Heart left ventricle (tissue), 16 donors: ENCODE data around the gene PDGFC. TPM values are rescaled to one million over a fixed set of nuclear protein-coding genes. Genes with fewer than 3 reads are reported as not detected.

ENCODE experiments used
- ATAC-seq, 4 donors: fragments of 200-7000 bp; cut with Tn5 transposase; one replicate each; pipeline ENCODE4 v1.9.1; 2020 to 2022; ENCODE audit warnings: moderate library complexity in 4 of 4, mild to moderate bottlenecking in 3 of 4, moderate number of reproducible peaks in 1 of 4
- DNase-seq, 5 donors: peaks; one replicate each; pipeline ENCODE4 v3.0.0-alpha.2; 2020
- H3K27ac ChIP-seq, 12 donors: fragments of 200-600 bp; sonication (generic) in 4 of 12; one replicate each; pipeline versions ENCODE4 v1.5.0 to v1.8.0; 2016 to 2022; ENCODE audit warnings: mild to moderate bottlenecking in 2 of 12
- H3K27me3 ChIP-seq, 9 donors: fragments of 200-600 bp; sonication (generic) in 2 of 9; one replicate each; pipeline versions ENCODE4 v1.5.1 to v1.8.0; 2016 to 2022; ENCODE audit warnings: mild to moderate bottlenecking in 3 of 9
- H3K36me3 ChIP-seq, 9 donors: fragments of 200-600 bp; sonication (generic) in 2 of 9; one replicate each; pipeline versions ENCODE4 v1.5.0 to v1.8.0; 2018 to 2022; ENCODE audit warnings: mild to moderate bottlenecking in 2 of 9
- H3K4me1 ChIP-seq, 12 donors: fragments of 200-600 bp; sonication (generic) in 4 of 12; one replicate each; pipeline versions ENCODE4 v1.5.0 to v1.8.0; 2016 to 2022; ENCODE audit warnings: mild to moderate bottlenecking in 3 of 12
- H3K4me3 ChIP-seq, 12 donors: fragments of 200-600 bp; sonication (generic) in 4 of 12; one replicate each; pipeline versions ENCODE4 v1.5.0 to v1.8.0; 2017 to 2022; ENCODE audit warnings: mild to moderate bottlenecking in 9 of 12, moderate library complexity in 4 of 12
- H3K9me3 ChIP-seq, 12 donors: fragments of 200-600 bp; sonication (generic) in 4 of 12; one replicate each; pipeline versions ENCODE4 v1.5.0 to v1.8.0; 2016 to 2022; ENCODE audit warnings: mild to moderate bottlenecking in 1 of 12
- POLR2A ChIP-seq, 2 donors: fragments of 450-650 bp; IDR thresholded peaks; one replicate each; pipeline ENCODE4 v1.6.1; 2017; ENCODE audit warnings: antibody characterized with exemption in 2 of 2, mild to moderate bottlenecking in 2 of 2, moderate library complexity in 2 of 2
- WGBS, 4 donors: extraction: QIAGEN DNeasy Blood & Tissue Kit in 2 of 4; methylation state at CpG; one replicate each; pipeline versions ENCODE4 v1.1.5 to v1.1.7; 2013 to 2018; 5-methylcytosine and 5-hydroxymethylcytosine counted together
- intact Hi-C, 10 donors: fragments of 100-400 bp; cut with DNase I; formaldehyde crosslinking; loops; one replicate each; pipeline versions ENCODE4 v1.11.1 to v1.14.2; 2022
- polyA plus RNA-seq, 2 donors: library from polyadenylated mRNA; stranded (reverse); fragments of 200-250 nt; gene quantifications; one replicate each; pipeline ENCODE4 v1.2.3, GENCODE V29; 2013
- total RNA-seq, 9 donors: library from RNA; depleted of rRNA in 2 of 9; stranded (reverse); fragments of >200 nt in 2 of 9; fragmentation: NEBNext Ultra II Directional in 3 of 9; extraction: Animal tissue kit (Norgen Biotek cat#: 25700) in 3 of 9; gene quantifications; one replicate each; pipeline versions ENCODE4 v1.1.0 to v1.2.4, GENCODE V29; 2016 to 2023
- TF ChIP-seq, protein P1 (sequence below), 12 donors: fragments of 200-600 bp; sonication (generic) in 4 of 12; IDR thresholded peaks; one replicate each; pipeline versions ENCODE4 v1.5.0 to v1.8.0; 2018 to 2022; ENCODE audit warnings: antibody characterized with exemption in 12 of 12, mild to moderate bottlenecking in 5 of 12
- donor health status: ischemic (EF 13 %, LVEDD 7.1; RV severe dilation, severe dysfunction).
- donor health status: healthy with polysubstance abuse.
- donor health status: DM: no; HTN: yes; CAD: no.
- donor health status: DM: no; HTN: no; CAD: no.
- donor health status: ischemic (EF 25% LVEDD 6.9; RV normal size, moderate dysfunction).
- donor health status: ischemic (EF 25% LVEDD 5.7; RV mildly dilated, moderate dysfunction).
- donor health status: healthy.
- donor health status: DM: yes; HTN: yes; CAD: no.
- donor health status: ischemic (EF 35%, LVEDD 5.7; RV mildly dilated, moderate dysfunction).
- donor health status: nonischemic (EF 11% LVEDD 7.7; RV severe dilation, severe dysfunction).
- donor health status: DM: yes; HTN: yes; CAD: no.
- donor health status: PGD.
- donor health status: ischemic (EF 29% LVEDD 5.4; RV normal size, mild dysfunction).
- donor health status: nonischemic (EF 23%, LVEDD 6.1; RV moderate dilation, normal function).

PDGFC gene
- total and polyA plus RNA-seq, 11 donors: 2.5 to 29.6 (median 12.2) TPM

DNA sequence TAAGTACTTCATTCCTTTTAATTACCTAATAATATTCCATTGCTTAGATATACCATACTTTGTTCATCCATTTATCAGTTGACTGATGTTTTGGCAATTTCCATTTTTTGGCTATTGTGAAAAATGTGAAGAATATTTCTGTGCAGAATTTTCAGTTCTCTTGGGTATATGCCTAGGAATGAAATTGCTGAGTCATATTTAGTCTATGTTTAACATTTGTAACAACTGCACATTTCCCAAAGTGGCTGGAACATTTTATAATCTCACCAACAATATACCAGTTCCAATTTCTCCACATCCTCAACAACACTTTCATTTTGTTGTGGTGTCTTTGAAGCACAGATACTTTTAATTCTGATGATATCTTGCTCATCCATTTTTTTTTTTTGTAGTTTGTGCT lies 215.5 kb downstream of the PDGFC start:
- Histone ChIP-seq H3K36me3 (no peaks in the 10 kb centered on the region), H3K4me3 (no peak overlapping the region), H3K4me1 (no peaks in the 10 kb centered on the region), H3K9me3 (no peaks in the 10 kb centered on the region), H3K27ac (no peak overlapping the region), H3K27me3 (no peaks in the 10 kb centered on the region)
- intact Hi-C loops: no loop called here
- ATAC-seq: no peak
- TF ChIP-seq POLR2A (IDR thresholded peaks at IDR 0.05): no peak
- TF ChIP-seq, protein P1, sequence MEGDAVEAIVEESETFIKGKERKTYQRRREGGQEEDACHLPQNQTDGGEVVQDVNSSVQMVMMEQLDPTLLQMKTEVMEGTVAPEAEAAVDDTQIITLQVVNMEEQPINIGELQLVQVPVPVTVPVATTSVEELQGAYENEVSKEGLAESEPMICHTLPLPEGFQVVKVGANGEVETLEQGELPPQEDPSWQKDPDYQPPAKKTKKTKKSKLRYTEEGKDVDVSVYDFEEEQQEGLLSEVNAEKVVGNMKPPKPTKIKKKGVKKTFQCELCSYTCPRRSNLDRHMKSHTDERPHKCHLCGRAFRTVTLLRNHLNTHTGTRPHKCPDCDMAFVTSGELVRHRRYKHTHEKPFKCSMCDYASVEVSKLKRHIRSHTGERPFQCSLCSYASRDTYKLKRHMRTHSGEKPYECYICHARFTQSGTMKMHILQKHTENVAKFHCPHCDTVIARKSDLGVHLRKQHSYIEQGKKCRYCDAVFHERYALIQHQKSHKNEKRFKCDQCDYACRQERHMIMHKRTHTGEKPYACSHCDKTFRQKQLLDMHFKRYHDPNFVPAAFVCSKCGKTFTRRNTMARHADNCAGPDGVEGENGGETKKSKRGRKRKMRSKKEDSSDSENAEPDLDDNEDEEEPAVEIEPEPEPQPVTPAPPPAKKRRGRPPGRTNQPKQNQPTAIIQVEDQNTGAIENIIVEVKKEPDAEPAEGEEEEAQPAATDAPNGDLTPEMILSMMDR (IDR thresholded peaks at IDR 0.05): no peak
- DNase-seq: no peak

DNA sequence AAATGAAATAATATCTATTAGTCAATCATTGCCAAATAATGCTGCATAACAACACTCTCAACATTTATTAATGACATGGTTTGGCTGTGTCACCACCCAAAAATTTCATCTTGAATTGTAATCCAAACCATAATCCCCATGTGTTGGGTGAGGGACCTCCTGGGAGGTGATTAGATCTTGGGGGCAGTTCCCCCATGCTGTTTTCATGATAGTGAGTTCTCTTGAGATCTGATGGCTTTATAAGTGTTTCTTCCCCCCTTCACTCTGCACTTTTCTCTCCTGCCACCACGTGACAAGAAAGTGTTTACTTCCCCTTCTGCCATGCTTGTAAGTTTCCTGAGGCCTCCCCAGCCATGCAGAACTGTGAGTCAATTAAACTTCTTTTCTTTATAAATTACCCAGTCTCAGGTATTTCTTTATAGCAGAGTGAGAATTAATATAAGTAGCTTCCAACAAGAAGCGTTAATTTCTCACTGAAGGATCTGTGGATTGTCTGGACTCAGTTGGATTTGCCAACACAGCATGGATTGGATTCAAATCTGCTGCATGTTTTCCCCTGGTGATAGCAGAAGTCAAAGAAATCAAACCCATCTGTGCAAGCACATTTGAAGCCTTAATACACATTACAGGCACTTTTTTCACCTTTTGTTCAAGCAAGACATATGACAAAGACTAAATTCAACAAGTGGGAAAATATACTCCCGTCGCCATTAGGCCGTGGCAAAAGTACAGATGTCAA lies 216.6 kb downstream of the PDGFC start:
- 65 to 78% (median 75%) methylated on average over 5 of the region's 5 CpGs for WGBS, 4 donors
- Histone ChIP-seq H3K27ac (no peak overlapping the region), H3K9me3 (no peaks in the 10 kb centered on the region), H3K27me3 (no peaks in the 10 kb centered on the region), H3K36me3 (no peaks in the 10 kb centered on the region), H3K4me3 (no peak overlapping the region), H3K4me1 (no peaks in the 10 kb centered on the region)
- DNase-seq: no peak
- no peak for ATAC-seq
- TF ChIP-seq, protein P1 (IDR thresholded peaks at IDR 0.05): no peak
- TF ChIP-seq POLR2A (IDR thresholded peaks at IDR 0.05): no peak
- intact Hi-C loops: no loop called here

DNA sequence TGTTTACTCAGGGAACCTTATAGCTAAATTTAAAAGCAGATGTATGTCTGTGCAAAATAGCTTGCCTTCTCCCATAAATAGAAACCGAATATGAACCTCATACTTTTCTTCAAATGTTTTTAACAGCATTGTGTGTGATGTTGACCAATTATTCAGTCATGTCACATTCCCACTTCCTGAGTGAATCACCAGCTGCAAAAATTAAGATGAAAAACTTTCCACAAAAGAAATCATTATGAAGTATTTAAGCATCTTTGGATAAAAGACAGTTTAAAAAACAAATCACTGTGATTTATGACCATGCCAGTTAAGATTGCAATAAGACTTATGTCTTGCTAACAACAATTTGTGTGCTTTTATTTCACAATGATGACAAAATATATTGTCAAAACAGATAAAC lies 220.1 kb downstream of the PDGFC start:
- Histone ChIP-seq H3K27me3 (no peaks in the 10 kb centered on the region), H3K4me3 (no peak overlapping the region), H3K27ac (no peak overlapping the region), H3K9me3 (no peaks in the 10 kb centered on the region), H3K4me1 (no peaks in the 10 kb centered on the region), H3K36me3 (no peaks in the 10 kb centered on the region)
- no peak for ATAC-seq
- no peak for TF ChIP-seq POLR2A (IDR thresholded peaks at IDR 0.05)
- TF ChIP-seq, protein P1 (IDR thresholded peaks at IDR 0.05): no peak
- WGBS, 4 donors: 54 to 68% (median 57%) methylated on average over 1 of the region's 1 CpG
- DNase-seq: no peak
- intact Hi-C loops: no loop called here

DNA sequence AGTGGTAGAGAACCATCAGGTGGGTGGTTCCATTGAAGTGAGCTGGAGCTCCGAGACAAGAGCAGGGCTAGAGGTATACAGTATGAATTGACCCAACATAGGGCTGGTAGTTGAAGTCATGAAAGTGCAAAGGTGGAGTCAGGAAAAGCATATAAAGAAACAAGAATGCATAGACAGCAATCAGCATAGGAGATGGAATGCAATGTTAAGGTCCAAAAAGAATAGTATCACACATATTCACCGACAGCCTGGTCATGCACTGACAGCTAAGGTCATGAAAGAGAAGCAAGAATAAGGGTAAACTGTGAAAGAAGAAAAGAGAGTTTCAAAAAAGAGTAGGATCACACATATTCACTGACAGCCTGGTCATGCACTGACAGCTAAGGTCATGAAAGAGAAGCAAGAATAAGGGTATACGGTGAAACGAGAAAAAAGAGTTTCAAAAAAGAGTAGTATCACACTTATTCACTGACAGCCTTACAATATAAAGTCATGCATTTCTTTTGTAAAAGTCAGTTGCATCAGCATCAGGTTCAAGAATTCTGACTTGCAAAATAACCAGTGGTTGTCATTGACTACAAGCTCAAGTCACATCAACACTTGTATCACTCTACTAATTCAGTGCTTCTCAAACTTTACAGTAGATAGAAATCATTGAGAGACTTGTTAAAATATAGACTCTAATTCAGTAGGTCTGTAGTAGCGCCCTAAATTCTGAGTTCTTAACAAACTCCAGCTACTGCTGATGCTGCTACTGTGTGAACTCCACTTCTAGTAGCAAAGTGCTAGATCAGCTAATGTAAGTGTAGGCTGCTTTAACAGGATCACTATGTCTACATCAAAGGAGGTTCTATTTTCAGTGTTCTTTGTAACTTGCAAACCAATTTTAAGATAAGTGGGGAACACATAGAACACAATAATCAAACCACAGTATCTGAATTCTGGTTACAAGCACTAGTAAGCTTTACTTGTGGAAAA lies 221.9 kb downstream of the PDGFC start:
- H3K27me3 ChIP-seq: no peaks in the 10 kb centered on the region
- H3K27ac ChIP-seq: no peak overlapping the region
- TF ChIP-seq POLR2A (IDR thresholded peaks at IDR 0.05): no peak
- TF ChIP-seq, protein P1 (IDR thresholded peaks at IDR 0.05): no peak
- H3K36me3 ChIP-seq: no peaks in the 10 kb centered on the region
- 81 to 90% (median 85%) methylated on average over 5 of the region's 5 CpGs for WGBS, 4 donors
- intact Hi-C loops: no loop called here
- H3K9me3 ChIP-seq: no peaks in the 10 kb centered on the region
- DNase-seq (no peak), ATAC-seq (no peak)
- no peaks in the 10 kb centered on the region for H3K4me1 ChIP-seq
- no peak overlapping the region for H3K4me3 ChIP-seq
